ENCODE results near the gene ANKH. TPM values are rescaled to one million over a fixed set of nuclear protein-coding genes. Genes with fewer than 3 reads are reported as not detected.

Gene ANKH
- total and polyA plus RNA-seq, 12 donors: 4.8 to 45.6 (median 30.9) TPM

DNA sequence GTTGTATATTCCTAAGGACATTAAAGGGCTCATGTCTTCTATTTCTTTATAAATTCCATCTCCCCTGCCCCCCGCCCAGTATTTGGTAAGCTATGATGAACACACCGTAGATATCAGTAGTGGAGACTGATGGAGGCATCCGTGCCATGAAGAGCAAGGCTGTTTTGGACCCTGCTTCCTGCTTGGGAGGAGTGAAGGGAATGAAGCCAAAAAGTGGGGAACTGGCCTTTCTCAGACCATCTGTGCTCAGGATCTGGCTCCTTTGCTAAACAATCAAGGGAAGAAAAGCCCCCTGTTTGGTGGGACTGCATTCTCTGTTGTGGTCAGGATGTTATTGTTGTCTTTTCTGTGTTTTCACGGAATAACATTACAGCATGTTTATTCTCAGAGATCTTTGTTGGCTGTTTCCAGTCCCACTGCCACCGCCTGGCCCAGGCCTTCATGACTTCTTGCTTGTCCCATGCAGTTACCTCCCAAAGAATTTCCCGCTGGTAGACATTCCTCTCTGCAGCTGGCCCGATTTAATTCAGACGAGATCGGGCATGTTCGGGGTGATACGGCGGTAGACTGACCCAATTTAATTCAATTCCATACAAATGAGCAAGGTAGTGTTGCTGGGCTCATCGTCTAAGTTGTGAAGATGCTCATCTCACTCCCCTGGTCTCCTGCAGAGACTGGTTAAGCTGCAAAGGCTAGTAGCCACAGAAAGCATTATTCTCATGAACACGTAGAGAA lies 31.4 kb upstream of the ANKH start:
- WGBS, 4 donors: 82 to 86% (median 83%) methylated on average over 14 of the region's 14 CpGs
- Histone ChIP-seq H3K9me3 (replicated peaks in 1 of 3) (no peaks in the 10 kb centered on the region), H3K36me3 (replicated peaks in 1 of 2) (no peaks in the 10 kb centered on the region), H3K4me3 (no peak overlapping the region), H3K4me1 (replicated peaks in 1 of 2) (peaks cover 0 to 15% of the 10 kb centered on the region in 2 donors), H3K27ac (no peak overlapping the region), H3K27me3 (no peaks in the 10 kb centered on the region)
- DNase-seq: no peak
- TF ChIP-seq, protein P1, sequence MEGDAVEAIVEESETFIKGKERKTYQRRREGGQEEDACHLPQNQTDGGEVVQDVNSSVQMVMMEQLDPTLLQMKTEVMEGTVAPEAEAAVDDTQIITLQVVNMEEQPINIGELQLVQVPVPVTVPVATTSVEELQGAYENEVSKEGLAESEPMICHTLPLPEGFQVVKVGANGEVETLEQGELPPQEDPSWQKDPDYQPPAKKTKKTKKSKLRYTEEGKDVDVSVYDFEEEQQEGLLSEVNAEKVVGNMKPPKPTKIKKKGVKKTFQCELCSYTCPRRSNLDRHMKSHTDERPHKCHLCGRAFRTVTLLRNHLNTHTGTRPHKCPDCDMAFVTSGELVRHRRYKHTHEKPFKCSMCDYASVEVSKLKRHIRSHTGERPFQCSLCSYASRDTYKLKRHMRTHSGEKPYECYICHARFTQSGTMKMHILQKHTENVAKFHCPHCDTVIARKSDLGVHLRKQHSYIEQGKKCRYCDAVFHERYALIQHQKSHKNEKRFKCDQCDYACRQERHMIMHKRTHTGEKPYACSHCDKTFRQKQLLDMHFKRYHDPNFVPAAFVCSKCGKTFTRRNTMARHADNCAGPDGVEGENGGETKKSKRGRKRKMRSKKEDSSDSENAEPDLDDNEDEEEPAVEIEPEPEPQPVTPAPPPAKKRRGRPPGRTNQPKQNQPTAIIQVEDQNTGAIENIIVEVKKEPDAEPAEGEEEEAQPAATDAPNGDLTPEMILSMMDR (IDR thresholded peaks at IDR 0.05): no peak
- TF ChIP-seq POLR2A (IDR thresholded peaks at IDR 0.05): no peak
- intact Hi-C loops (cut with DNase I): no loop called here

DNA sequence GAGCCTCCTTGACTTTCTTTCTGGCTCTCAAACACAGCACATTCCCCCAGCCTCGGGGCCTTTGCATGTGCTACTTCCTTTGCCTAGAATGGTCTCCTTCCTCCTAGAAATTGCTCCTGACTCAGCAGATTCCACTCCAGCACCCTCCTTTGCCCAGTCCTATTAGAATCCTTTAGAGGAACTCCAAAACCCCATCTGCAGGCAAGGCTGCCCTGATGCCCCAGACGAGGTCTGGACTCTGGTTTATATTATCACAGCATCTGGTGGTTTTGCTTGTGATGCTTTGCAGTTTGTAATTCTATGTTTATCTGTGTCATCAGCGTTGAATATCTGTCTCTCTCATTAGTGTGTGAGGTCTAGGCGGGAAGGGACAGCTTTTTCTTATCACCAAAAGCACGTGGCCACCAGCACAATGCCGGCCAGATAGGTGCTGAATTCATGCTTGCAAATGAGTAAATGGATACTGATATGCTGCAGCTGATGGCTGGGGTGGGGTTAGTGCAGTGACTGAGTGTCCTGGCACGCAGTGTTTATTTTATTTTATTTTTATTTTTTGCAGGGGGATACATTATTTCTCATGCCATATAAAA lies 30.0 kb upstream of the ANKH start:
- Histone ChIP-seq H3K4me1 (replicated peaks in 1 of 2) (peaks cover 0 to 15% of the 10 kb centered on the region in 2 donors), H3K9me3 (replicated peaks in 1 of 3) (no peaks in the 10 kb centered on the region), H3K27me3 (no peaks in the 10 kb centered on the region), H3K4me3 (no peak overlapping the region), H3K36me3 (replicated peaks in 1 of 2) (no peaks in the 10 kb centered on the region), H3K27ac (peak overlapping the region in 3 of 5 donors; percentile 39 to 70 (median 65))
- intact Hi-C loops (cut with DNase I): no loop called here
- no peak for TF ChIP-seq POLR2A (IDR thresholded peaks at IDR 0.05)
- TF ChIP-seq, protein P1 (IDR thresholded peaks at IDR 0.05): no peak
- peak in 6 of 7 donors; percentile 21 to 33 (median 28) for DNase-seq
- 38 to 65% (median 59%) methylated on average over 7 of the region's 7 CpGs for WGBS, 4 donors

DNA sequence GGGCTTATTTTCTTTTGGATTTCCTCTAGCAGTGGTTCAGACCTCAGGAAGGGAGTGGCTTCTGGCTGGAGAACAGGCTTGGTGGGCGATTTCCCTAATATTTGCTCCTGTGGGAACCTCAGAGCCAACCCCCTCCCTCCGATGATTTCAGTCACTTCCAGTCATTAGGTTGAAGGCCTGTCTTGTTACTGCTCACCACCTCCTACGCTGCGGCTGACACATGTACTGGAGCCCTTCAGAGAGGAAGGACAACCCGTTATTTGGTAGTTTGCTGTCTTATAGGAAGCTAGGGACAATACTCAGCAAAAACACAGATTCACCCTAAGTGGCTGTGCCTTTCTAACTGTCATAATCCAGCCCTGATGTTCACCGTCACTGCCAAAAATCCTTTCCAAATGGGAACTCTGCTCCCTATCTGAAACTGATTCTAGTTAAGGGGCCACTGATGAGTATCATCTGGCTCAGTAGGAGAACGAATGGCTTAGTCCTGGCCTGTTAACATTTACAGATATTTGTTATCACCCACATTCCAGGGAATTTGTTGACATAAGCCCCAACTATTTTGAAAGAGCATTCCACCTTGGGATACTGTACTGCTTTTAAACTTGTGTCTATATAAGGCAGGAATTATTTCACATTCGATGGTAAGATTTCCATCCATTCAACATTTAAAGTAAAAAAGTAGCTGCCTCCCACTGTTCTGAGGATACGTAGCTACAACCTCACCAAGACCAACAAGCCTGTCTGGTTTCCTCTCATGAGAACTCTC lies 29.3 kb upstream of the ANKH start:
- H3K36me3 ChIP-seq (replicated peaks in 1 of 2): no peaks in the 10 kb centered on the region
- H3K27me3 ChIP-seq: no peaks in the 10 kb centered on the region
- no peak overlapping the region for H3K4me3 ChIP-seq
- peaks cover 0 to 15% of the 10 kb centered on the region in 2 donors for H3K4me1 ChIP-seq (replicated peaks in 1 of 2)
- H3K9me3 ChIP-seq (replicated peaks in 1 of 3): no peaks in the 10 kb centered on the region
- peak overlapping the region in 3 of 5 donors; percentile 39 to 70 (median 65) for H3K27ac ChIP-seq
- intact Hi-C loops (cut with DNase I): no loop called here
- 35 to 60% (median 56%) methylated on average over 8 to 9 of the region's 9 CpGs for WGBS, 4 donors
- TF ChIP-seq POLR2A (IDR thresholded peaks at IDR 0.05): no peak
- TF ChIP-seq, protein P1 (IDR thresholded peaks at IDR 0.05): no peak
- peak in 6 of 7 donors; percentile 41 to 62 (median 55) for DNase-seq

DNA sequence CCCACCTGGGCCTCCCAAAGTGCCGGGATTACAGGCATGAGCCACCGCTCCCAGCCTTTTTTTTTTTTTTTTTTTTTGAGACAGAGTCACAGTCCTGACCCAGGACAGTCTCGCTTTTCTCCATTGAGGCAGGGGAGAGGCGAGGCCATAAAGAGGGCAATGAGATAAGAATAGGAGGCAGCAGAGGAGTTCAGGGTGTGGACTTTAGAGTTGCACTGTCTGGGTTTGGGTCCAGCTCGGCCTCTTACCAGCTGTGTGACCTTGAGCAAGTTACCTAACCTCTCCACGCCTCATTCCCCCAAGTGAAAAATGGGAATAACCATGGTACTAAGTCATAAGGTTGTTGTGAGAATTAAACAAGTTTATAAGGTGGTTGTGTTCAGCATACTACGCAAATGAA lies 24.6 kb upstream of the ANKH start:
- WGBS, 4 donors: 71 to 83% (median 78%) methylated on average over 7 of the region's 7 CpGs
- H3K4me3 ChIP-seq: no peak overlapping the region
- no peaks in the 10 kb centered on the region for H3K9me3 ChIP-seq (replicated peaks in 1 of 3)
- no peak overlapping the region for H3K27ac ChIP-seq
- intact Hi-C loops (cut with DNase I): no loop called here
- H3K4me1 ChIP-seq (replicated peaks in 1 of 2): peaks cover 0 to 8% of the 10 kb centered on the region in 2 donors
- TF ChIP-seq, protein P1 (IDR thresholded peaks at IDR 0.05): no peak
- no peak for TF ChIP-seq POLR2A (IDR thresholded peaks at IDR 0.05)
- H3K27me3 ChIP-seq: no peaks in the 10 kb centered on the region
- DNase-seq: no peak
- H3K36me3 ChIP-seq (replicated peaks in 1 of 2): no peaks in the 10 kb centered on the region
